Fibroblast of skin of right biceps (primary cell): ENCODE measurements around the gene LDB1.

Experiments
- DNase-seq: peaks from one replicate; pipeline ENCODE4 v3.0.0-alpha.2; 2013

Gene LDB1

GRCh38 chr10:102112210-102112817 lies 7.9 kb downstream of the LDB1 start:
- no peak for DNase-seq

- DNase-seq: no peak
Observed at GRCh38 chr10:102111276-102111675, 8.9 kb downstream of the LDB1 start.

- no peak for DNase-seq
Observed at GRCh38 chr10:102109166-102110116, 10.7 kb downstream of the LDB1 start.

- DNase-seq: no peak
Observed at GRCh38 chr10:102106998-102107397, 13.2 kb downstream of the LDB1 start.

GRCh38 chr10:102102421-102102820 lies 17.7 kb downstream of the LDB1 start:
- no peak for DNase-seq

- DNase-seq: no peak
Observed at GRCh38 chr10:102101152-102101551, 19.0 kb downstream of the LDB1 start.

GRCh38 chr10:102096449-102096848 lies 23.7 kb downstream of the LDB1 start:
- DNase-seq: no peak

- DNase-seq: no peak
Observed at GRCh38 chr10:102090772-102091171, 29.4 kb downstream of the LDB1 start.

- DNase-seq: no peak
Observed at GRCh38 chr10:102086196-102086595, 34.0 kb downstream of the LDB1 start.

GRCh38 chr10:102085336-102085735 lies 34.8 kb downstream of the LDB1 start:
- DNase-seq: no peak

GRCh38 chr10:102083541-102083940 lies 36.6 kb downstream of the LDB1 start:
- no peak for DNase-seq

GRCh38 chr10:102072673-102073527 lies 47.3 kb downstream of the LDB1 start:
- peak; percentile 68 for DNase-seq

- no peak for DNase-seq
Observed at GRCh38 chr10:102069071-102069470, 51.1 kb downstream of the LDB1 start.

GRCh38 chr10:102068216-102068615 lies 52.0 kb downstream of the LDB1 start:
- DNase-seq: peak; percentile 16

- DNase-seq: no peak
Observed at GRCh38 chr10:102067091-102067916, 52.9 kb downstream of the LDB1 start.

- no peak for DNase-seq
Observed at GRCh38 chr10:102066399-102067088, 53.6 kb downstream of the LDB1 start.

GRCh38 chr10:102065561-102066398 lies 54.4 kb downstream of the LDB1 start:
- DNase-seq: peak; percentile 10

- DNase-seq: peak; percentile 90
Observed at GRCh38 chr10:102064868-102065560, 55.2 kb downstream of the LDB1 start, which contains the start of gene HPS6. TSS of gene HPS6 (plus strand) at chr10:102065349. CDS start at chr10:102065475, 126 bp downstream.

GRCh38 chr10:102064503-102064867 lies 55.7 kb downstream of the LDB1 start:
- no peak for DNase-seq

GRCh38 chr10:102059987-102060386 lies 60.2 kb downstream of the LDB1 start:
- no peak for DNase-seq
